Kidney epithelial cell (primary cell): ENCODE results near the gene FAM193B. TPM values are rescaled to one million over a fixed set of nuclear protein-coding genes. Genes with fewer than 3 reads are reported as not detected.

Experiments
- DNase-seq: peaks from one replicate; pipeline ENCODE4 v3.0.0-alpha.2; 2010; ENCODE audit warnings: low read depth
- H3K27me3 ChIP-seq: 2 replicates; pipeline ENCODE4 v1.6.0; 2011; ENCODE audit warnings: low read length; ENCODE audit not compliant: control insufficient read depth, insufficient read depth
- H3K36me3 ChIP-seq: 2 replicates; pipeline ENCODE4 v1.5.1; 2011; ENCODE audit warnings: low read length; ENCODE audit not compliant: control insufficient read depth, insufficient read depth
- H3K4me3 ChIP-seq: 2 replicates; pipeline ENCODE4 v1.5.1; 2011; ENCODE audit warnings: low read depth, mild to moderate bottlenecking, control low read depth, low read length
- total RNA-seq: library from RNA; depleted of rRNA; stranded (reverse); fragments of >200 nt; gene quantifications from 2 replicates; pipeline ENCODE4 v1.2.3, GENCODE V29; 2015
- TF ChIP-seq, protein P1 (sequence below): IDR thresholded peaks from 2 replicates; pipeline ENCODE4 v1.5.1; 2011; ENCODE audit warnings: mild to moderate bottlenecking, moderate library complexity, low read length, control low read depth, inconsistent platforms; ENCODE audit not compliant: insufficient read depth, poor library complexity, severe bottlenecking

Gene FAM193B
- total RNA-seq, 1 donor from 2014 or later = 29.5 TPM

DNA sequence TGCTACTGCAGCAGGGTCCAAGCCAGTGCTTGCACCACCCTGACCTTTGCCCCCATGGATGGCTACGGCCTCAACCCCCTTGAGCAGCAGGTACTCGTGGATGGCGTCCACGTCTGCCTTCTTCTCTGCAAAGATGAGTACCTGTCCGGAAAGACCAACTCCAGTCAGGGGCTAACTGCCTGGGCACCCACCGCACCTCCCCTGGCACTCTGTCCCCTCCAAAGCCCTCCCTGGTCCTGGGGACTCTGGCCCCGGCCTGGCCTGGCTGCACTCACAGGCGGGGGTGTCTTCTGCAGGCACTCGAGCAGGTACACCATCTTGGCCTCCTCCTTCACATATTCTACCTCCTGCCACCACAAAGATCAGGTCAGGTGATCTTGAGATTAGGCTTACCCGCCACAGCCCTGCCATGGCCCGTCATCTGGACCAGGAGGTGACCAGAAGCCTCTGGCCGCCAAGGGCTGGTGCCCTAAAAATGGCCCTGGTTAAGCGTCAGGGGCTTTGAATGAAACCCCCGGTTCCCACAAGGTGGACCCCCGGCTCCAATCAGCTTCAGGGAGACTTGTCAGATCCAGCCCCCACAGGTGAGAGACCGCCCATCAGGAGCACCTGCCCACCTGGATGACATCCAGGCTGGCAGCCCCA, 41.5 kb downstream of the FAM193B start:
- TF ChIP-seq, protein P1, sequence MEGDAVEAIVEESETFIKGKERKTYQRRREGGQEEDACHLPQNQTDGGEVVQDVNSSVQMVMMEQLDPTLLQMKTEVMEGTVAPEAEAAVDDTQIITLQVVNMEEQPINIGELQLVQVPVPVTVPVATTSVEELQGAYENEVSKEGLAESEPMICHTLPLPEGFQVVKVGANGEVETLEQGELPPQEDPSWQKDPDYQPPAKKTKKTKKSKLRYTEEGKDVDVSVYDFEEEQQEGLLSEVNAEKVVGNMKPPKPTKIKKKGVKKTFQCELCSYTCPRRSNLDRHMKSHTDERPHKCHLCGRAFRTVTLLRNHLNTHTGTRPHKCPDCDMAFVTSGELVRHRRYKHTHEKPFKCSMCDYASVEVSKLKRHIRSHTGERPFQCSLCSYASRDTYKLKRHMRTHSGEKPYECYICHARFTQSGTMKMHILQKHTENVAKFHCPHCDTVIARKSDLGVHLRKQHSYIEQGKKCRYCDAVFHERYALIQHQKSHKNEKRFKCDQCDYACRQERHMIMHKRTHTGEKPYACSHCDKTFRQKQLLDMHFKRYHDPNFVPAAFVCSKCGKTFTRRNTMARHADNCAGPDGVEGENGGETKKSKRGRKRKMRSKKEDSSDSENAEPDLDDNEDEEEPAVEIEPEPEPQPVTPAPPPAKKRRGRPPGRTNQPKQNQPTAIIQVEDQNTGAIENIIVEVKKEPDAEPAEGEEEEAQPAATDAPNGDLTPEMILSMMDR = no peak
- no peaks in the 10 kb centered on the region for H3K27me3 ChIP-seq
- H3K4me3 ChIP-seq = no peak overlapping the region
- H3K36me3 ChIP-seq = peaks cover 3% of the 10 kb centered on the region
- no peak for DNase-seq

DNA sequence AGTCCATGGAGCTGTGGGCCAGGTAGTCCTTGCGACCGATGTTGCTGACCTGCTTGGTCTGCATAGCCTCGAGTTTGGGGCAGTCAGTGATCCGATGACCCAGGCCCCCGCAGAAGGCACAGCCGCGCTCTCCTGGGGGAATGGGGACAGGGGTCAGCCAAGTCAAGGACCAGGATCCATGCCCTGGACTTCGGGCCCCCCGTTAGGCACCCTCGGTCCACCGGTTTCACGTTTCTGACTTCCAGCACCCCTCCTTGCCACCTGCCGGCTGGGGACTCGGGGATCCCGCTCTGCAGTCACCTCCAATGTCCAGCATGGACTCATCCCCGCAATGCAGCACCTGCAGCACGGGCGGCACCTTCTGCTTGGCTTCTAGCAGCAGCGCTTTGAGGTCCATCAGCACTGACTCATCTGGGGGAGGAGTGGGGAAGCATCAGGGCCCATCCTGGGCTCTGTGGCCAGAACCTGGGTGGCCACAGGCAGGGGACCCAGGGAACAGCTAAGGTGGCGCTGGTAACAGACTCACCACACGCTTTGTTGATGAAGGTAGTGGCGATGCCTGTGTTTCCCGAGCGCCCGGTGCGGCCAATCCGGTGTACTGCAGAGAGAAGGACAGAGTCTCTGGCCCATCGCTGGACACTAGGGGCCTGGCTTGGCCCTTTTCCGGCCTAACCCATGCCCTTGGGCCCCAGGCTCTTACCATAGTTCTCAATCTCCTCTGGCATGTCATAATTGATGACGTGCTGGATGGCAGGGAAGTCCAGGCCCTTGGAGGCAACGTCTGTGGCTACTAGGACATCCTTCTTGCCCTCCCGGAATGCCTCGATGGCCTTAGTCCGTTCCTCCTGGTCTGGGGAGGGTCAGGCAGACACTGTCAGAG, 42.3 kb downstream of the FAM193B start:
- Histone ChIP-seq H3K36me3 (peaks cover 3% of the 10 kb centered on the region), H3K4me3 (no peak overlapping the region), H3K27me3 (no peaks in the 10 kb centered on the region)
- DNase-seq = no peak
- TF ChIP-seq, protein P1 = no peak

DNA sequence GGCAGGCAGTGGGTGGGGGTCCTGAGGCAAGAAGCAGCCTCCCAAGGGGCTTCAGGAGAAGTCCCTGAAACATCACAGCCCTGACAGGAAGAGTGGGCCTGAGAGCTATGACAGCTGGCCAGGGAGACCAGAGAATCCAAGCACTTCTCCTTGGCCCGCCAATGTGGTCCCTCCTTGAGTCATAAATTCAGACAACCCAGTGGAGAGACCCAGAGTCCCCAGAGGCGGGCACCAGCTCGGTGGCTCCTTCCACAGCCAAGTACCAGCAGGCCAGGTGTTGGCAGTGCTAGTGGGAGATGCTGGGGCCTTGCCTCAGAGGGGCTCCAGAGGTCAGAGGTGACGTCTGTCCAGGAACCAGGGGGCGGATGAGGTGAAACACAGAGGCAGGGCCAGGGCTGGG, 43.2 kb downstream of the FAM193B start:
- Histone ChIP-seq H3K36me3 (peaks cover 3% of the 10 kb centered on the region), H3K27me3 (no peaks in the 10 kb centered on the region), H3K4me3 (no peak overlapping the region)
- no peak for DNase-seq
- TF ChIP-seq, protein P1 = no peak

DNA sequence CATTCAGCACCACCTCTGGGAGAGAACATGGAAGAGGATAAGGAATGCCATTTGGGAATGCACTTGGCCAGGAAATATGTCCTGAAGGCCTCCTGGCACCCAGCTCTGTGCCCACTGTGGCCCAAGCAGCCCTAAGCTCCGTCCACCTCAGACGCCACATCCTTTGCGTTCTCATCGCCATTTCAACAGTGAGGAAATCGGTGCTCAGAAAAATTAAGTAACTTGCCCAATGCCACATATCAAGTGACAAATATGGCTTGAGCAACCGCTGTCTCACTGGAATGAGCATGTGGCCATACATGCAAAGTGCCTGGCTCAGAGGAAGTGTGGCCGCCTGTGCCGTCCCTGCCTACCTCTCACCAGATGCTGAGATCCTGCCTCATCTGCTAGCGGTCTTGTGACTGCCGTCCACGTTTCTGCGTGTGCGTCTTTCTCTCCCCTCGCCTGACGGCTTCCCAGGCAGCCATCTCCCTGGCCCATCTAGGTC, 43.8 kb downstream of the FAM193B start:
- H3K27me3 ChIP-seq = no peaks in the 10 kb centered on the region
- DNase-seq = no peak
- peaks cover 3% of the 10 kb centered on the region for H3K36me3 ChIP-seq
- no peak overlapping the region for H3K4me3 ChIP-seq
- TF ChIP-seq, protein P1 = no peak

DNA sequence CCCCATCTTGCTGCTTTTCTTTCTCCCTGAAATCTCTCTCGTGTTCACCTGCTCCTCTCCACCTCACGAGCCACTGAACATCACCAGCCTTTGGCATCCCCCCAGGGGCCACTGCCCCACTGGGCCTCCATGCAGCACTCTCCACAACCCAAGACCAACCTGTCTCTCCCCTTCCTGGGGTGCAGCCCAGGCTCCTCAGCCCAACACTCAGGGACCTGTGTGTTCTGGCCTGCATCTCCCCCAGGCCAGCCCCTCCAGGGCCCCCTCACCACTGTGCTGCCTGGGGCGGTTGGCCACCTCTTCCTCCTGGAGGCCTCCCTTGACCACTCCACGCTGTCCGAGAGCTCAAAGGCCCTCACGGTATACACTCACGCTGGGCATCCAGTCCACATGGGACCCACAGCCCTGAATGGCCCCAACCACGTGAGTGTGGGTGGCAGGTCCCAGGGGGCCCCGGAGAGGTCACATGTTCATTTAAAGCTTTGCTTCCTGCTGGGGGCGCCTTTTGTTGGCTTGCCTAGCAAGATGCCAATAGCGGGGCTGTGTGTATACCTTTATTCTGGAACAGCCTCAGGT, 44.3 kb downstream of the FAM193B start:
- DNase-seq = no peak
- TF ChIP-seq, protein P1 = no peak
- Histone ChIP-seq H3K27me3 (no peaks in the 10 kb centered on the region), H3K36me3 (peaks cover 3% of the 10 kb centered on the region), H3K4me3 (no peak overlapping the region)
